MCF 10A (cell line): ENCODE measurements around the gene MARVELD1. TPM values are rescaled to one million over a fixed set of nuclear protein-coding genes. Genes with fewer than 3 reads are reported as not detected.

Source experiments
- BruUV-seq: library from RNA; stranded (reverse); fragments of 400-500 nt; replicated peaks from 2 replicates; lab custom pipeline; 2021; lab: Mats Ljungman, UMichigan
- CTCF ChIA-PET: fragments of 300-600 bp; sonication (Branson Sonifier 250); formaldehyde crosslinking; extraction: SDS; loops from one replicate; lab custom pipeline; 2021; ENCODE audit warnings: antibody characterized with exemption, inconsistent platforms; lab: Yijun Ruan, JAX
- POLR2A ChIA-PET: fragments of 300-600, 350-650 bp; sonication (Branson Sonifier 250); formaldehyde crosslinking; extraction: SDS; loops from one replicate; lab custom pipeline; 2020; ENCODE audit warnings: antibody characterized with exemption, inconsistent platforms; lab: Yijun Ruan, JAX
- DNase-seq: peaks from one replicate; pipeline ENCODE4 v3.0.0-alpha.2; 2018; ENCODE audit not compliant: unreplicated experiment
- H3K27ac Mint-ChIP-seq: one replicate; pipeline ENCODE4 v1.8.0; 2022; ENCODE audit warnings: mild to moderate bottlenecking, low read depth, mixed read lengths; ENCODE audit not compliant: unreplicated experiment
- H3K27me3 Mint-ChIP-seq: one replicate; pipeline ENCODE4 v1.8.0; 2022; ENCODE audit warnings: mixed read lengths; ENCODE audit not compliant: insufficient read depth, unreplicated experiment
- H3K36me3 Mint-ChIP-seq: one replicate; pipeline ENCODE4 v1.8.0; 2022; ENCODE audit warnings: mild to moderate bottlenecking, moderate library complexity, mixed read lengths; ENCODE audit not compliant: insufficient read depth, unreplicated experiment
- H3K4me1 Mint-ChIP-seq: one replicate; pipeline ENCODE4 v1.8.0; 2022; ENCODE audit warnings: mixed read lengths; ENCODE audit not compliant: insufficient read depth, unreplicated experiment
- H3K4me3 Mint-ChIP-seq: one replicate; pipeline ENCODE4 v1.8.0; 2022; ENCODE audit warnings: mild to moderate bottlenecking, moderate library complexity, mixed read lengths; ENCODE audit not compliant: unreplicated experiment
- H3K9me3 Mint-ChIP-seq: one replicate; pipeline ENCODE4 v1.8.0; 2022; ENCODE audit warnings: mixed read lengths; ENCODE audit not compliant: unreplicated experiment
- CTCF ChIP-seq: fragments of 200-600 bp; IDR thresholded peaks from one replicate; pipeline ENCODE4 v1.8.0; 2022; ENCODE audit warnings: antibody characterized with exemption, mild to moderate bottlenecking; ENCODE audit not compliant: unreplicated experiment
- intact Hi-C: fragments of 100-400 bp; cut with micrococcal nuclease; formaldehyde crosslinking; loops from 2 replicates; pipeline ENCODE4 v1.14.1; 2022
- total RNA-seq: library from RNA; stranded (reverse); gene quantifications from 2 replicates; pipeline ENCODE4 v1.2.3, GENCODE V29; 2022

The MARVELD1 gene
- total RNA-seq, 1 experiment from 2014 or later = 54.9 TPM

GRCh38 chr10:97755718-97756117, 42.2 kb downstream of the MARVELD1 start:
- H3K4me1 Mint-ChIP-seq = no peaks in the 10 kb centered on the region
- ChIA-PET POLR2A (interaction anchor here (1.4 kb wide), 1 partner anchor 19 kb away, joined by 3 read pairs; the partner anchor contains the start of gene ZFYVE27), CTCF (interaction anchor here (0.6 to 2.7 kb wide), 8 partner anchors 12 to 113 kb away, joined by 3 to 14 read pairs (median 3); no protein-coding TSS in a partner anchor)
- no peak overlapping the region for H3K27ac Mint-ChIP-seq
- H3K36me3 Mint-ChIP-seq = peaks cover 76% of the 10 kb centered on the region
- no peaks in the 10 kb centered on the region for H3K27me3 Mint-ChIP-seq
- no peak for TF ChIP-seq CTCF
- intact Hi-C loops = no loop called here
- no TSS peak for BruUV-seq
- no peak for DNase-seq
- no peaks in the 10 kb centered on the region for H3K9me3 Mint-ChIP-seq
- H3K4me3 Mint-ChIP-seq = no peak overlapping the region

GRCh38 chr10:97757471-97757870, 43.9 kb downstream of the MARVELD1 start:
- ChIA-PET CTCF (interaction anchor here (0.6 to 4.7 kb wide), 6 partner anchors 9 to 243 kb away, joined by 3 to 15 read pairs (median 5); no protein-coding TSS in a partner anchor), POLR2A (interaction anchor here (0.7 kb wide), 1 partner anchor 127 kb away, joined by 3 read pairs; no protein-coding TSS in a partner anchor)
- no peak for TF ChIP-seq CTCF
- Mint-ChIP-seq H3K4me1 (no peaks in the 10 kb centered on the region), H3K36me3 (peaks cover 72% of the 10 kb centered on the region), H3K27me3 (no peaks in the 10 kb centered on the region), H3K9me3 (no peaks in the 10 kb centered on the region), H3K4me3 (no peak overlapping the region), H3K27ac (no peak overlapping the region)
- BruUV-seq = no TSS peak
- DNase-seq = no peak
- intact Hi-C loops = no loop called here

GRCh38 chr10:97759158-97759887, 45.8 kb downstream of the MARVELD1 start:
- no peaks in the 10 kb centered on the region for H3K27me3 Mint-ChIP-seq
- DNase-seq = peak; percentile 67
- peaks cover 54% of the 10 kb centered on the region for H3K36me3 Mint-ChIP-seq
- POLR2A ChIA-PET = interaction anchor here (1.6 kb wide), 1 partner anchor 8 kb away, joined by 6 read pairs; no protein-coding TSS in a partner anchor
- CTCF ChIA-PET = interaction anchor here (0.6 to 5.2 kb wide), 15 partner anchors 9 to 830 kb away, joined by 3 to 33 read pairs (median 5); no protein-coding TSS in a partner anchor
- intact Hi-C loops = loop anchor here (1.0 kb wide), 3 partner anchors 110 to 282 kb away; no protein-coding TSS in a partner anchor
- BruUV-seq = no TSS peak
- no peaks in the 10 kb centered on the region for H3K4me1 Mint-ChIP-seq
- H3K27ac Mint-ChIP-seq = no peak overlapping the region
- no peaks in the 10 kb centered on the region for H3K9me3 Mint-ChIP-seq
- peak; percentile 77 for TF ChIP-seq CTCF
- H3K4me3 Mint-ChIP-seq = no peak overlapping the region

- peaks cover 50% of the 10 kb centered on the region for H3K36me3 Mint-ChIP-seq
- H3K27me3 Mint-ChIP-seq = no peaks in the 10 kb centered on the region
- no TSS peak for BruUV-seq
- TF ChIP-seq CTCF = no peak
- H3K4me1 Mint-ChIP-seq = no peaks in the 10 kb centered on the region
- ChIA-PET POLR2A (interaction anchor here (1.6 kb wide), 1 partner anchor 8 kb away, joined by 6 read pairs; no protein-coding TSS in a partner anchor), CTCF (interaction anchor here (0.6 to 5.2 kb wide), 11 partner anchors 10 to 286 kb away, joined by 3 to 33 read pairs (median 8); no protein-coding TSS in a partner anchor)
- no peak for DNase-seq
- no peak overlapping the region for H3K4me3 Mint-ChIP-seq
- intact Hi-C loops = loop anchor here (1.0 kb wide), 3 partner anchors 109 to 281 kb away; no protein-coding TSS in a partner anchor
- no peak overlapping the region for H3K27ac Mint-ChIP-seq
- H3K9me3 Mint-ChIP-seq = no peaks in the 10 kb centered on the region
Observed at GRCh38 chr10:97759946-97760345, 46.4 kb downstream of the MARVELD1 start.
